HepG2 (cell line): Measurements from ENCODE around the gene CHML. TPM values are rescaled to one million over a fixed set of nuclear protein-coding genes. Genes with fewer than 3 reads are reported as not detected.

Source experiments
- CHD4 ChIP-seq: fragments of 200-600 bp; sonication (generic); IDR thresholded peaks from 2 replicates; pipeline ENCODE4 v1.7.0; 2017; ENCODE audit warnings: mild to moderate bottlenecking, low read length, borderline replicate concordance
- FOSL2 ChIP-seq: sonication (generic); formaldehyde crosslinking; IDR thresholded peaks from 2 replicates; pipeline ENCODE4 v1.4.0; 2020; ENCODE audit warnings: missing genetic modification reagents
- HDAC1 ChIP-seq: sonication (generic); formaldehyde crosslinking; IDR thresholded peaks from 2 replicates; pipeline ENCODE4 v1.5.1; 2020; ENCODE audit warnings: mild to moderate bottlenecking, missing genetic modification reagents
- HIVEP1 ChIP-seq: sonication (generic); formaldehyde crosslinking; IDR thresholded peaks from 2 replicates; pipeline ENCODE4 v1.4.0; 2020; ENCODE audit warnings: mild to moderate bottlenecking, missing genetic modification reagents
- HOXA5 ChIP-seq: sonication (generic); formaldehyde crosslinking; IDR thresholded peaks from 2 replicates; pipeline ENCODE4 v1.4.0; 2020; ENCODE audit warnings: missing genetic modification reagents
- HOXD1 ChIP-seq: sonication (generic); formaldehyde crosslinking; IDR thresholded peaks from 2 replicates; pipeline ENCODE4 v1.5.0; 2020; ENCODE audit warnings: missing genetic modification reagents
- KLF6 ChIP-seq: IDR thresholded peaks from 2 replicates; pipeline ENCODE4 v1.8.0; 2016; ENCODE audit warnings: missing biosample characterization, missing genetic modification reagents
- MTF1 ChIP-seq: sonication (generic); formaldehyde crosslinking; IDR thresholded peaks from 2 replicates; pipeline ENCODE4 v1.5.0; 2020; ENCODE audit warnings: missing genetic modification reagents
- NR3C1 ChIP-seq: sonication (generic); formaldehyde crosslinking; IDR thresholded peaks from 2 replicates; pipeline ENCODE4 v1.4.0; 2020; ENCODE audit warnings: missing genetic modification reagents
- POLR2AphosphoS2 ChIP-seq: IDR thresholded peaks from 2 replicates; pipeline ENCODE4 v1.6.1; 2011; ENCODE audit warnings: low read depth, low read length, improper control_type of control experiment
- RFX1 ChIP-seq: fragments of 450-650 bp; IDR thresholded peaks from 2 replicates; pipeline ENCODE4 v1.6.1; 2017
- SKI ChIP-seq: fragments of 450-650 bp; IDR thresholded peaks from one replicate; pipeline ENCODE4 v1.6.1; 2018; ENCODE audit warnings: mild to moderate bottlenecking; ENCODE audit not compliant: partially characterized antibody
- TCF7L2 ChIP-seq: IDR thresholded peaks from 2 replicates; pipeline ENCODE4 v1.6.1; 2011; ENCODE audit warnings: mild to moderate bottlenecking, low read depth, low read length, moderate library complexity
- TFDP1 ChIP-seq: IDR thresholded peaks from 2 replicates; pipeline ENCODE4 v1.6.1; 2016; ENCODE audit warnings: missing compliant biosample characterization, missing genetic modification reagents, borderline replicate concordance
- TOE1 ChIP-seq: sonication (generic); formaldehyde crosslinking; IDR thresholded peaks from 2 replicates; pipeline ENCODE4 v1.4.0; 2020; ENCODE audit warnings: mild to moderate bottlenecking, missing genetic modification reagents
- TRIM24 ChIP-seq: sonication (generic); formaldehyde crosslinking; IDR thresholded peaks from 2 replicates; pipeline ENCODE4 v1.8.0; 2022; ENCODE audit warnings: mild to moderate bottlenecking, missing genetic modification reagents
- ZBTB8A ChIP-seq: sonication (generic); formaldehyde crosslinking; IDR thresholded peaks from 2 replicates; pipeline ENCODE4 v1.4.0; 2020; ENCODE audit warnings: mild to moderate bottlenecking, low read depth, missing genetic modification reagents, borderline replicate concordance
- ZNF282 ChIP-seq: fragments of 450-650 bp; IDR thresholded peaks from 2 replicates; pipeline ENCODE4 v1.6.1; 2018; ENCODE audit not compliant: partially characterized antibody
- ZNF318 ChIP-seq: sonication (generic); formaldehyde crosslinking; IDR thresholded peaks from 2 replicates; pipeline ENCODE4 v1.4.0; 2020; ENCODE audit warnings: mild to moderate bottlenecking, missing genetic modification reagents
- ZNF326 ChIP-seq: sonication (generic); formaldehyde crosslinking; IDR thresholded peaks from 2 replicates; pipeline ENCODE4 v1.4.0; 2020; ENCODE audit warnings: missing genetic modification reagents, borderline replicate concordance
- ZNF350 ChIP-seq: sonication (generic); formaldehyde crosslinking; IDR thresholded peaks from 2 replicates; pipeline ENCODE4 v1.4.0; 2020; ENCODE audit warnings: mild to moderate bottlenecking, low read depth, missing genetic modification reagents, borderline replicate concordance
- ZNF552 ChIP-seq: sonication (generic); formaldehyde crosslinking; IDR thresholded peaks from 2 replicates; pipeline ENCODE4 v1.9.0; 2022; ENCODE audit warnings: missing genetic modification reagents, mild to moderate bottlenecking, borderline replicate concordance
- ZNF678 ChIP-seq: sonication (generic); formaldehyde crosslinking; IDR thresholded peaks from 2 replicates; pipeline ENCODE4 v1.4.0; 2020; ENCODE audit warnings: mild to moderate bottlenecking, missing genetic modification reagents
- ZNF776 ChIP-seq: sonication (generic); formaldehyde crosslinking; IDR thresholded peaks from 2 replicates; pipeline ENCODE4 v1.4.0; 2020; ENCODE audit warnings: mild to moderate bottlenecking, missing genetic modification reagents
- polyA plus RNA-seq, 8 experiments: library from polyadenylated mRNA; depleted of rRNA in 3 of 8; stranded (reverse) in 7 of 8; unstranded in 1 of 8; fragments of >200 nt; fragmentation: Illumina TruSeq in 4 of 8; extraction: Trizol in 4 of 8; gene quantifications; 2 replicates each; pipeline versions ENCODE4 v1.2.1 to v1.2.3, GENCODE V29; 2011 to 2016; ENCODE audit warnings: low read depth in 4 of 8, missing spikeins in 1 of 8, mixed read lengths in 1 of 8; ENCODE audit not compliant: insufficient read depth in 1 of 8
- total RNA-seq, 5 experiments: library from RNA; depleted of rRNA; stranded (reverse); fragments of >200 nt; fragmentation: Illumina TruSeq; extraction: Trizol; gene quantifications; 2 replicates each; pipeline ENCODE4 v1.2.3, GENCODE V29; 2016; ENCODE audit warnings: low read depth in 1 of 5

Gene CHML
- total and polyA plus RNA-seq, 2 of the 13 experiments (the other 11 are each of a cell fraction or from before 2014, with no cell fraction given), result 5.2 to 16.7 TPM

- TF ChIP-seq TFDP1 (CRISPR knock-in tag) (peak; percentile 59; the same call in 1 of the 2 replicates), TRIM24 (CRISPR knock-in tag) (no peak), ZNF282 (no peak), RFX1 (no peak), KLF6 (CRISPR knock-in tag) (no peak; the same call in 1 of the 2 replicates), ZBTB8A (no peak), HIVEP1 (no peak), TOE1 (CRISPR knock-in tag) (no peak), TCF7L2 (no peak), HOXD1 (CRISPR knock-in tag) (peak; percentile 47; the same call in 1 of the 2 replicates), HOXA5 (CRISPR knock-in tag) (peak; percentile 64; the same call in 1 of the 2 replicates), ZNF552 (CRISPR knock-in tag) (no peak), FOSL2 (CRISPR knock-in tag) (peak; percentile 39; the same call in 1 of the 2 replicates), ZNF318 (CRISPR knock-in tag) (no peak), ZNF776 (CRISPR knock-in tag) (no peak; the same call in 1 of the 2 replicates), ZNF678 (CRISPR knock-in tag) (no peak), NR3C1 (CRISPR knock-in tag) (no peak), MTF1 (CRISPR knock-in tag) (no peak), POLR2AphosphoS2 (no peak), HDAC1 (CRISPR knock-in tag) (peak; percentile 53; the same call in 1 of the 2 replicates), ZNF350 (CRISPR knock-in tag) (no peak), CHD4 (no peak), ZNF326 (no peak), SKI (no peak)
Observed at GRCh38 chr1:241640149-241640866, at the start of gene CHML, which contains the start of gene OPN3 (continued).
